ENCODE results near the gene SRF. TPM values are rescaled to one million over a fixed set of nuclear protein-coding genes. Genes with fewer than 3 reads are reported as not detected.

SRF gene
- total and polyA plus RNA-seq, 2 of the 4 experiments (the other 2 are of a cell fraction): 20.6 to 56.3 TPM

GRCh38 chr6:43231053-43231452, 60.0 kb downstream of the SRF start:
- H3K4me3 ChIP-seq (ENCODE audit: insufficient read depth, low read depth, low read length): no peak overlapping the region
- POLR2A ChIA-PET (ENCODE audit: unreplicated experiment): no interaction called here
- H3K9ac ChIP-seq (ENCODE audit: low read depth, low read length): no peak overlapping the region
- H2AK9ac ChIP-seq (replicated peaks; ENCODE audit: low read depth, low read length, poor library complexity): no peak overlapping the region
- in situ Hi-C loops (cut with MboI; ENCODE audit: low sequenced_read_pairs): no loop called here
- H2BK5ac ChIP-seq (ENCODE audit: low read depth, low read length, poor library complexity, severe bottlenecking): no peak overlapping the region
- H4K20me1 ChIP-seq (ENCODE audit: insufficient read depth, low read length): no peaks in the 10 kb centered on the region
- WGBS, 2 experiments (ENCODE audit: extremely low coverage in 2 of 2, insufficient read length in 1 of 2): no CpG with 5 or more reads among the region's 4 CpGs
- H2BK120ac ChIP-seq (ENCODE audit: low read depth, low read length): no peak overlapping the region
- H3K23ac ChIP-seq (ENCODE audit: low read depth, low read length): no peak overlapping the region
- TF ChIP-seq RCOR1 (IDR thresholded peaks at IDR 0.05; ENCODE audit: insufficient replicate concordance, low read length) (no peak), CEBPB (IDR thresholded peaks at IDR 0.05; ENCODE audit: low read depth, low read length) (no peak), FOS (IDR thresholded peaks at IDR 0.05; ENCODE audit: low read depth, low read length) (no peak), POLR2A (IDR thresholded peaks at IDR 0.05; ENCODE audit: low read depth, low read length) (no peak), RAD21 (IDR thresholded peaks at IDR 0.05; ENCODE audit: low read length) (no peak), MAFK (IDR thresholded peaks at IDR 0.05; ENCODE audit: low read depth, low read length) (no peak), RFX5 (IDR thresholded peaks at IDR 0.05; ENCODE audit: low read depth, low read length) (no peak)
- no peak overlapping the region for H4K91ac ChIP-seq (ENCODE audit: insufficient read depth, low read depth, low read length)
- H3K56ac ChIP-seq (ENCODE audit: extremely low read depth, insufficient read depth, low read length): no peak overlapping the region
- H3K27ac ChIP-seq (ENCODE audit: insufficient read depth, low read length): no peak overlapping the region
- no peak overlapping the region for H3K18ac ChIP-seq (ENCODE audit: low read depth, low read length)
- no peak overlapping the region for H3K4me2 ChIP-seq (ENCODE audit: low read depth, low read length)
- no TSS peak for BruUV-seq (replicated peaks)
- H2AK5ac ChIP-seq (ENCODE audit: low read depth, low read length): no peak overlapping the region
- dilution Hi-C loops (cut with HindIII; ENCODE audit: low sequenced_read_pairs, unreplicated experiment): no loop called here
- H3K79me1 ChIP-seq (ENCODE audit: low read depth in 1 of 2, low read length in 2 of 2): peaks cover 0 to 8% of the 10 kb centered on the region in 2 experiments; a peak in 2 of 4 replicates
- peaks cover 24% of the 10 kb centered on the region for H3K27me3 ChIP-seq (ENCODE audit: control insufficient read depth, insufficient read depth, low read length)
- peaks cover 2% of the 10 kb centered on the region; the same call in 1 of the 2 replicates for H3K36me3 ChIP-seq (ENCODE audit: control insufficient read depth, insufficient read depth, low read length)
- no peak overlapping the region for H2AFZ ChIP-seq (replicated peaks; ENCODE audit: low read length, poor library complexity)
- H3K9me3 ChIP-seq (ENCODE audit: control insufficient read depth, insufficient read depth, low read length): no peaks in the 10 kb centered on the region
- peaks cover 4% of the 10 kb centered on the region for H3K9me1 ChIP-seq (ENCODE audit: insufficient read depth, low read length)
- no peak overlapping the region for H3K14ac ChIP-seq (replicated peaks; ENCODE audit: low read depth, low read length)
- no peak overlapping the region for H2BK15ac ChIP-seq (ENCODE audit: low read depth, low read length)
- no peak overlapping the region for H2BK20ac ChIP-seq (ENCODE audit: low read depth, low read length)
- intact Hi-C loops (cut with micrococcal nuclease): no loop called here
- H3K4me1 ChIP-seq (ENCODE audit: control insufficient read depth, insufficient read depth, low read length): peaks cover 4% of the 10 kb centered on the region; the same call in 1 of the 2 replicates
- no peak overlapping the region for H3K4ac ChIP-seq (ENCODE audit: low read depth, low read length)
- CTCF ChIA-PET: no interaction called here
- DNase-seq (no peak), ATAC-seq (ENCODE audit: low read depth) (no peak)
- H4K8ac ChIP-seq (ENCODE audit: low read depth in 2 of 2, low read length in 2 of 2): no peak overlapping the region
- no peak overlapping the region for H4K5ac ChIP-seq (ENCODE audit: low read depth, low read length)

Other genes with a start within 250 kb of the SRF start
- gene CNPY3, start 241.8 kb upstream of the SRF start, total RNA-seq (2012; rRNA removed): 13.3 and 15.3 TPM in 2 replicates
- gene CNPY3, start 241.8 kb upstream of the SRF start, polyA plus RNA-seq (2012; rRNA removed): 39.2 and 39.8 TPM in 2 replicates
- not detected in 2 replicates for gene GNMT, start 210.5 kb upstream of the SRF start, total RNA-seq (2012; rRNA removed)
- 0.36 TPM in 1 of 2 replicates, not detected in the other for gene GNMT, start 210.5 kb upstream of the SRF start, polyA plus RNA-seq (2012; rRNA removed)
- 9.4 and 10.6 TPM in 2 replicates for gene PEX6, start 192.1 kb upstream of the SRF start, total RNA-seq (2012; rRNA removed)
- 9.6 and 10.4 TPM in 2 replicates for gene PEX6, start 192.1 kb upstream of the SRF start, polyA plus RNA-seq (2012; rRNA removed)
- 60.5 and 68.8 TPM in 2 replicates for gene PPP2R5D, start 186.7 kb upstream of the SRF start, total RNA-seq (2012; rRNA removed)
- gene PPP2R5D, start 186.7 kb upstream of the SRF start, polyA plus RNA-seq (2012; rRNA removed): 50.6 and 55.6 TPM in 2 replicates
- gene MEA1, start 157.3 kb upstream of the SRF start, total RNA-seq (2012; rRNA removed): 116 and 119 TPM in 2 replicates
- 126 TPM in 2 replicates for gene MEA1, start 157.3 kb upstream of the SRF start, polyA plus RNA-seq (2012; rRNA removed)
- gene KLHDC3, start 157.0 kb upstream of the SRF start, total RNA-seq (2012; rRNA removed): 69.7 and 76.0 TPM in 2 replicates
- 50.5 and 57.1 TPM in 2 replicates for gene KLHDC3, start 157.0 kb upstream of the SRF start, polyA plus RNA-seq (2012; rRNA removed)
- 106 and 114 TPM in 2 replicates for gene RRP36, start 149.6 kb upstream of the SRF start, total RNA-seq (2012; rRNA removed)
- gene RRP36, start 149.6 kb upstream of the SRF start, polyA plus RNA-seq (2012; rRNA removed): 54.3 and 55.1 TPM in 2 replicates
- 33.3 and 39.3 TPM in 2 replicates for gene CUL7, start 117.4 kb upstream of the SRF start, total RNA-seq (2012; rRNA removed)
- 38.0 and 39.9 TPM in 2 replicates for gene CUL7, start 117.4 kb upstream of the SRF start, polyA plus RNA-seq (2012; rRNA removed)
- gene MRPL2, start 111.8 kb upstream of the SRF start, total RNA-seq (2012; rRNA removed): 15.8 and 18.1 TPM in 2 replicates
- gene MRPL2, start 111.8 kb upstream of the SRF start, polyA plus RNA-seq (2012; rRNA removed): 45.9 and 46.8 TPM in 2 replicates
- gene KLC4, start 111.6 kb upstream of the SRF start, total RNA-seq (2012; rRNA removed): 9.7 and 10.9 TPM in 2 replicates
- gene KLC4, start 111.6 kb upstream of the SRF start, polyA plus RNA-seq (2012; rRNA removed): 12.4 and 13.0 TPM in 2 replicates
- gene PTK7, start 95.0 kb upstream of the SRF start, total RNA-seq (2012; rRNA removed): 44.4 and 47.1 TPM in 2 replicates
- 122 and 142 TPM in 2 replicates for gene PTK7, start 95.0 kb upstream of the SRF start, polyA plus RNA-seq (2012; rRNA removed)
- gene CUL9, start 10.9 kb downstream of the SRF start, total RNA-seq (2012; rRNA removed): 6.1 and 7.7 TPM in 2 replicates
- gene CUL9, start 10.9 kb downstream of the SRF start, polyA plus RNA-seq (2012; rRNA removed): 19.1 and 19.5 TPM in 2 replicates
- gene DNPH1, start 58.2 kb downstream of the SRF start, total RNA-seq (2012; rRNA removed): 19.0 and 22.8 TPM in 2 replicates
- gene DNPH1, start 58.2 kb downstream of the SRF start, polyA plus RNA-seq (2012; rRNA removed): 47.8 and 58.0 TPM in 2 replicates
- gene TTBK1, start 72.2 kb downstream of the SRF start, total RNA-seq (2012; rRNA removed): under 0.01 TPM in 1 of 2 replicates, not detected in the other
- gene TTBK1, start 72.2 kb downstream of the SRF start, polyA plus RNA-seq (2012; rRNA removed): 0.01 and 0.02 TPM in 2 replicates
- gene SLC22A7, start 127.0 kb downstream of the SRF start, total RNA-seq (2012; rRNA removed): not detected in 2 replicates
- gene SLC22A7, start 127.0 kb downstream of the SRF start, polyA plus RNA-seq (2012; rRNA removed): not detected in 2 replicates
- gene CRIP3, start 137.6 kb downstream of the SRF start, total RNA-seq (2012; rRNA removed): not detected in 2 replicates
- gene CRIP3, start 137.6 kb downstream of the SRF start, polyA plus RNA-seq (2012; rRNA removed): not detected in 2 replicates
- gene ZNF318, start 198.4 kb downstream of the SRF start, total RNA-seq (2012; rRNA removed): 5.6 and 5.7 TPM in 2 replicates
- gene ZNF318, start 198.4 kb downstream of the SRF start, polyA plus RNA-seq (2012; rRNA removed): 6.6 and 6.7 TPM in 2 replicates

Measured in IMR-90 (cell line).